ENCODE results near the gene NDUFA13. TPM values are rescaled to one million over a fixed set of nuclear protein-coding genes. Genes with fewer than 3 reads are reported as not detected.

The NDUFA13 gene
- total RNA-seq, 1 experiment from 2014 or later: 489 TPM

DNA sequence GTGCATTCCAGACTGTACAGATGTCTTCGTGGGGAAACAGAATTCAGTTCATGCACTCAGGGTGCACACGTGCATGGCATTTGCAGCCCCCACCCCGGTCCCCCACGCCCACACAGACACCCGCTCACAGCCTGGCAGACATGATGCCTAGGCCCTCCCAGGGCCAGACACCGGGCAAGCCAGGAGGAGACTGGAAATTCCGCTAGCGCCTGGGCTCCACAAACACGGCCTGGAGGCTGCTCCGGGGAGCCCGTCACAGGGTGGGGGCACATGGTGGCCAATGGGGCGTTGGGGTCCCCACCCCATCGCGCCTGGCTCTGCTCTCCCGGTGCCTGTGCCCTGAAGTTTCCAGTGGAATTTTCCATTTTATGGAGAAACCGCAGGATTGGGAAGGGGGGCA is 25.6 kb downstream of the NDUFA13 start:
- DNase-seq: no peak
- Mint-ChIP-seq H3K4me3 (no peak overlapping the region), H3K36me3 (ENCODE audit: insufficient read depth in 1 of 3, low read depth in 3 of 3) (peaks cover 2 to 4% (median 2%) of the 10 kb centered on the region in 3 experiments; a peak in 4 of 7 replicates), H3K4me1 (peaks cover 7 to 15% of the 10 kb centered on the region in 2 experiments), H3K27ac (no peak overlapping the region), H3K9me3 (no peaks in the 10 kb centered on the region; a peak in 1 of 5 replicates), H3K27me3 (ENCODE audit: low read depth) (peaks cover 25% of the 10 kb centered on the region)
- no peaks in the 10 kb centered on the region for H4K20me1 ChIP-seq (ENCODE audit: control insufficient read depth, insufficient read depth, insufficient read length)
- H3K4me2 ChIP-seq (ENCODE audit: insufficient read depth, insufficient read length, low read length): no peak overlapping the region
- H3K4ac ChIP-seq (ENCODE audit: low read depth, low read length): no peak overlapping the region
- no peaks in the 10 kb centered on the region for H3K79me1 ChIP-seq (ENCODE audit: insufficient read depth, low read depth, low read length, poor library complexity, severe bottlenecking)
- no peak overlapping the region for H2BK20ac ChIP-seq (ENCODE audit: low read depth, low read length, poor library complexity, severe bottlenecking)
- TF ChIP-seq, protein P1, sequence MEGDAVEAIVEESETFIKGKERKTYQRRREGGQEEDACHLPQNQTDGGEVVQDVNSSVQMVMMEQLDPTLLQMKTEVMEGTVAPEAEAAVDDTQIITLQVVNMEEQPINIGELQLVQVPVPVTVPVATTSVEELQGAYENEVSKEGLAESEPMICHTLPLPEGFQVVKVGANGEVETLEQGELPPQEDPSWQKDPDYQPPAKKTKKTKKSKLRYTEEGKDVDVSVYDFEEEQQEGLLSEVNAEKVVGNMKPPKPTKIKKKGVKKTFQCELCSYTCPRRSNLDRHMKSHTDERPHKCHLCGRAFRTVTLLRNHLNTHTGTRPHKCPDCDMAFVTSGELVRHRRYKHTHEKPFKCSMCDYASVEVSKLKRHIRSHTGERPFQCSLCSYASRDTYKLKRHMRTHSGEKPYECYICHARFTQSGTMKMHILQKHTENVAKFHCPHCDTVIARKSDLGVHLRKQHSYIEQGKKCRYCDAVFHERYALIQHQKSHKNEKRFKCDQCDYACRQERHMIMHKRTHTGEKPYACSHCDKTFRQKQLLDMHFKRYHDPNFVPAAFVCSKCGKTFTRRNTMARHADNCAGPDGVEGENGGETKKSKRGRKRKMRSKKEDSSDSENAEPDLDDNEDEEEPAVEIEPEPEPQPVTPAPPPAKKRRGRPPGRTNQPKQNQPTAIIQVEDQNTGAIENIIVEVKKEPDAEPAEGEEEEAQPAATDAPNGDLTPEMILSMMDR (conservative IDR thresholded peaks at IDR 0.05): no peak
- no peak overlapping the region for H3K27ac ChIP-seq (ENCODE audit: insufficient read length, low read depth, low read length)
- peaks cover 2% of the 10 kb centered on the region; the same call in 1 of the 2 replicates for H3K27me3 ChIP-seq (ENCODE audit: insufficient read depth, low read length)
- peaks cover 14% of the 10 kb centered on the region for H3K23me2 ChIP-seq (ENCODE audit: insufficient read length, low read depth, low read length, poor library complexity, severe bottlenecking)
- no peaks in the 10 kb centered on the region for H3K9me3 ChIP-seq (ENCODE audit: control insufficient read depth, low read depth, low read length)
- no peaks in the 10 kb centered on the region for H3K4me1 ChIP-seq (ENCODE audit: insufficient read depth, low read length)
- H4K91ac ChIP-seq (ENCODE audit: insufficient read length, low read depth, low read length): no peak overlapping the region
- H2BK120ac ChIP-seq (ENCODE audit: low read depth, low read length, poor library complexity, severe bottlenecking): no peak overlapping the region
- no peak overlapping the region for H3K14ac ChIP-seq (ENCODE audit: insufficient read depth, low read length)
- no peak overlapping the region for H3K56ac ChIP-seq (ENCODE audit: insufficient read length, low read depth, low read length)
- no peak overlapping the region for H3T11ph ChIP-seq (ENCODE audit: low read length)
- no peak overlapping the region for H2AFZ ChIP-seq (ENCODE audit: low read length)
- no peak overlapping the region for H3K18ac ChIP-seq (ENCODE audit: insufficient read length, low read depth, low read length)
- no peak overlapping the region for H4K8ac ChIP-seq (replicated peaks; ENCODE audit: insufficient read length, low read depth, low read length)
- H2BK15ac ChIP-seq (ENCODE audit: low read depth, low read length): no peak overlapping the region
- H4K5ac ChIP-seq (ENCODE audit: insufficient read length, low read depth, low read length): no peak overlapping the region
- no peak overlapping the region for H2BK5ac ChIP-seq (ENCODE audit: insufficient read length, low read length)
- no peaks in the 10 kb centered on the region for H3K79me2 ChIP-seq (ENCODE audit: insufficient read depth, low read length)
- no peak overlapping the region for H3K9ac ChIP-seq (ENCODE audit: extremely low read depth, insufficient read length, low read length)
- WGBS (ENCODE audit: extremely low coverage, insufficient read length, low lambda C conversion rate): no CpG with 5 or more reads among the region's 16 CpGs
- H3K23ac ChIP-seq (ENCODE audit: insufficient read length, low read depth, low read length): no peak overlapping the region
- H2AK5ac ChIP-seq (ENCODE audit: insufficient read length, low read length): no peak overlapping the region
- no peak overlapping the region for H2BK12ac ChIP-seq (ENCODE audit: insufficient read length, low read depth, low read length)

Measured in H9 (cell line).